ENCODE measurements around the gene CMC4. TPM values are rescaled to one million over a fixed set of nuclear protein-coding genes. Genes with fewer than 3 reads are reported as not detected.

The CMC4 gene
- 5.0 and 25.7 TPM in 2 replicates for total RNA-seq (2014; rRNA removed; shearing (Covaris generic))

GRCh38 chrX:155070975-155071693 is at the start of gene CMC4, which contains the start of the genes BRCC3 and MTCP1:
CMC4 (minus strand) TSS chrX:155071136; CDS start chrX:155064023, 7,113 bp downstream.
BRCC3 (plus strand) TSS chrX:155071508; CDS start chrX:155071528, 20 bp downstream.
MTCP1 (minus strand) TSS chrX:155071136; CDS start chrX:155066010, 5,126 bp downstream.
- DNase-seq (ENCODE audit: low spot score), result peak; percentile 81
- in situ Hi-C loops (cut with HindIII; ENCODE audit: low sequenced_read_pairs), result no loop called here

- in situ Hi-C loops (cut with HindIII; ENCODE audit: low sequenced_read_pairs), result no loop called here
- no peak for DNase-seq (ENCODE audit: low spot score)
These were observed 44.4 kb upstream of the CMC4 start for GRCh38 chrX:155115174-155115819.

GRCh38 chrX:155113097-155113496 is 42.2 kb upstream of the CMC4 start:
- in situ Hi-C loops (cut with HindIII; ENCODE audit: low sequenced_read_pairs), result no loop called here
- DNase-seq (ENCODE audit: low spot score), result no peak

- DNase-seq (ENCODE audit: low spot score), result no peak
- in situ Hi-C loops (cut with HindIII; ENCODE audit: low sequenced_read_pairs), result no loop called here
These were observed 41.2 kb upstream of the CMC4 start for GRCh38 chrX:155112171-155112570.

GRCh38 chrX:155108427-155108826 is 37.5 kb upstream of the CMC4 start:
- no peak for DNase-seq (ENCODE audit: low spot score)
- in situ Hi-C loops (cut with HindIII; ENCODE audit: low sequenced_read_pairs), result no loop called here

- in situ Hi-C loops (cut with HindIII; ENCODE audit: low sequenced_read_pairs), result no loop called here
- DNase-seq (ENCODE audit: low spot score), result no peak
These were observed 35.0 kb upstream of the CMC4 start for GRCh38 chrX:155105919-155106318.

- DNase-seq (ENCODE audit: low spot score), result peak; percentile 39
These were observed 23.6 kb upstream of the CMC4 start for GRCh38 chrX:155094468-155095061.

GRCh38 chrX:155086961-155087735 is 16.2 kb upstream of the CMC4 start:
- in situ Hi-C loops (cut with HindIII; ENCODE audit: low sequenced_read_pairs), result no loop called here
- DNase-seq (ENCODE audit: low spot score), result no peak

More at GRCh38 chrX:155094468-155095061, 23.6 kb upstream of the CMC4 start:
- in situ Hi-C loops (cut with HindIII; ENCODE audit: low sequenced_read_pairs), result no loop called here

GRCh38 chrX:155086202-155086840 is 15.4 kb upstream of the CMC4 start:
- in situ Hi-C loops (cut with HindIII; ENCODE audit: low sequenced_read_pairs), result no loop called here

GRCh38 chrX:155071694-155072280 is 851 bp upstream of the CMC4 start:
- no peak for DNase-seq (ENCODE audit: low spot score)
- in situ Hi-C loops (cut with HindIII; ENCODE audit: low sequenced_read_pairs), result no loop called here

More at GRCh38 chrX:155086202-155086840, 15.4 kb upstream of the CMC4 start:
- DNase-seq (ENCODE audit: low spot score), result no peak

- in situ Hi-C loops (cut with HindIII; ENCODE audit: low sequenced_read_pairs), result no loop called here
- DNase-seq (ENCODE audit: low spot score), result no peak
These were observed 317 bp downstream of the CMC4 start for GRCh38 chrX:155070663-155070974.

- DNase-seq (ENCODE audit: low spot score), result peak; percentile 7
- in situ Hi-C loops (cut with HindIII; ENCODE audit: low sequenced_read_pairs), result no loop called here
These were observed 898 bp downstream of the CMC4 start for GRCh38 chrX:155070038-155070437.

GRCh38 chrX:155069414-155069813 is 1.5 kb downstream of the CMC4 start:
- no peak for DNase-seq (ENCODE audit: low spot score)
- in situ Hi-C loops (cut with HindIII; ENCODE audit: low sequenced_read_pairs), result no loop called here

- DNase-seq (ENCODE audit: low spot score), result no peak
- in situ Hi-C loops (cut with HindIII; ENCODE audit: low sequenced_read_pairs), result no loop called here
These were observed 2.8 kb downstream of the CMC4 start for GRCh38 chrX:155068165-155068564.

- no peak for DNase-seq (ENCODE audit: low spot score)
- in situ Hi-C loops (cut with HindIII; ENCODE audit: low sequenced_read_pairs), result no loop called here
These were observed 5.8 kb downstream of the CMC4 start for GRCh38 chrX:155065035-155065734.

GRCh38 chrX:155061760-155062159 is 9.2 kb downstream of the CMC4 start:
- in situ Hi-C loops (cut with HindIII; ENCODE audit: low sequenced_read_pairs), result no loop called here

GRCh38 chrX:155056877-155057792 is 13.8 kb downstream of the CMC4 start:
- peak; percentile 66 for DNase-seq (ENCODE audit: low spot score)
- in situ Hi-C loops (cut with HindIII; ENCODE audit: low sequenced_read_pairs), result no loop called here

More at GRCh38 chrX:155061760-155062159, 9.2 kb downstream of the CMC4 start:
- peak; percentile 1 for DNase-seq (ENCODE audit: low spot score)
